K562 (cell line): ENCODE results near the gene LRRC8E. TPM values are rescaled to one million over a fixed set of nuclear protein-coding genes. Genes with fewer than 3 reads are reported as not detected.

Experiments used
- ARNT ChIP-seq, 2 experiments: fragments of 450-650 bp; IDR thresholded peaks; 2 replicates each; pipeline ENCODE4 v1.6.1; 2016; ENCODE audit warnings: mild to moderate bottlenecking in 1 of 2
- BMI1 ChIP-seq: fragments of 150-350 bp; IDR thresholded peaks from 2 replicates; pipeline ENCODE4 v1.6.1; 2014; ENCODE audit warnings: low read length
- CBX5 ChIP-seq: IDR thresholded peaks from 2 replicates; pipeline ENCODE4 v1.6.1; 2014; ENCODE audit warnings: low read depth, borderline replicate concordance
- CXXC5 ChIP-seq: fragments of 250-450 bp; sonication (Bioruptor Pico); IDR thresholded peaks from 2 replicates; pipeline ENCODE4 v1.8.0; 2022; ENCODE audit warnings: inconsistent platforms, mild to moderate bottlenecking, moderate library complexity
- E2F3 ChIP-seq: fragments of 250-450 bp; sonication (Bioruptor Pico); IDR thresholded peaks from 2 replicates; pipeline ENCODE4 v1.4.0; 2020; ENCODE audit warnings: mild to moderate bottlenecking
- MBD2 ChIP-seq: sonication (generic); IDR thresholded peaks from 2 replicates; pipeline ENCODE4 v1.6.1; 2016; ENCODE audit warnings: low read depth, borderline replicate concordance
- NFE2L1 ChIP-seq: fragments of 450-650 bp; IDR thresholded peaks from 2 replicates; pipeline ENCODE4 v1.6.1; 2016; ENCODE audit warnings: missing genetic modification characterization, low read depth, mild to moderate bottlenecking, missing compliant biosample characterization, moderate library complexity, borderline replicate concordance
- NRF1 ChIP-seq, 2 experiments: fragments of 450-650 bp; IDR thresholded peaks in 1 of 2; conservative IDR thresholded peaks in 1 of 2; 2 replicates each; pipeline ENCODE4 v1.6.1; 2014; ENCODE audit warnings: mild to moderate bottlenecking in 2 of 2
- USF2 ChIP-seq: sonication (generic); formaldehyde crosslinking; IDR thresholded peaks from 2 replicates; pipeline ENCODE4 v1.5.0; 2020; ENCODE audit warnings: missing genetic modification reagents
- ZBED1 ChIP-seq: IDR thresholded peaks from 2 replicates; pipeline ENCODE4 v1.6.1; 2014
- ZKSCAN1 ChIP-seq: fragments of 150-350 bp; IDR thresholded peaks from 2 replicates; pipeline ENCODE4 v1.6.1; 2016; ENCODE audit warnings: low read depth, low read length
- ZNF263 ChIP-seq: sonication (generic); formaldehyde crosslinking; IDR thresholded peaks from 2 replicates; pipeline ENCODE4 v1.8.0; 2022; ENCODE audit warnings: mild to moderate bottlenecking, missing genetic modification reagents, borderline replicate concordance
- ZNF449 ChIP-seq: fragments of 250-450 bp; sonication (Bioruptor Pico); IDR thresholded peaks from 2 replicates; pipeline ENCODE4 v1.8.0; 2022; ENCODE audit warnings: moderate library complexity, mild to moderate bottlenecking, inconsistent platforms
- ZNF609 ChIP-seq: sonication (generic); formaldehyde crosslinking; IDR thresholded peaks from 2 replicates; pipeline ENCODE4 v1.8.1; 2023; ENCODE audit warnings: missing genetic modification reagents, mild to moderate bottlenecking, borderline replicate concordance
- ZNF79 ChIP-seq: fragments of 250-450 bp; sonication (Bioruptor Pico); IDR thresholded peaks from 2 replicates; pipeline ENCODE4 v1.4.0; 2020; ENCODE audit warnings: low read depth, mild to moderate bottlenecking, moderate library complexity
- polyA plus RNA-seq, 8 experiments: library from polyadenylated mRNA; depleted of rRNA in 4 of 8; stranded (reverse) in 5 of 8; unstranded in 3 of 8; fragments of >200 nt; fragmentation: Nextera tagmentation in 2 of 8; fragmentation: Illumina TruSeq in 1 of 8; extraction: Ambion mirVana in 2 of 8; extraction: Trizol in 1 of 8; gene quantifications; 2 replicates each; pipeline versions ENCODE4 v1.2.1 to v1.2.3, GENCODE V29; 2011 to 2014; ENCODE audit warnings: inconsistent platforms in 1 of 8, missing spikeins in 1 of 8
- total RNA-seq, 7 experiments: library from RNA; depleted of rRNA in 6 of 7; stranded (reverse); fragments of >200 nt in 6 of 7; fragmentation: Illumina TruSeq in 2 of 7; extraction: Trizol in 2 of 7; gene quantifications; 2 replicates each; pipeline versions ENCODE4 v1.2.1 to v1.2.3, GENCODE V29; 2011 to 2021; ENCODE audit warnings: low replicate concordance in 1 of 7

Gene LRRC8E
- total and polyA plus RNA-seq, 9 of the 15 experiments (the other 6 are each of a cell fraction or from before 2014, with no cell fraction given) = 0.08 to 5.7 (median 3.5) TPM; not detected in 1

- TF ChIP-seq ARNT (IDR thresholded peaks at IDR 0.05) (no peak), MBD2 (no peak), NRF1 (conservative IDR thresholded peaks at IDR 0.05 in 1 of 2, IDR thresholded peaks at IDR 0.05 in 1 of 2) (peak; percentile 61 to 64), BMI1 (no peak), ZKSCAN1 (peak; percentile 96), USF2 (CRISPR knock-in tag) (no peak), ZNF609 (CRISPR knock-in tag) (no peak), ZBED1 (no peak), NFE2L1 (tag) (no peak), ZNF449 (no peak), ZNF79 (no peak), ZNF263 (CRISPR knock-in tag) (peak; percentile 87), E2F3 (CRISPR knock-in tag) (no peak), CBX5 (no peak), CXXC5 (CRISPR knock-in tag) (peak; percentile 30; the same call in 1 of the 2 replicates)
Observed at GRCh38 chr19:7858109-7858770, 30.1 kb upstream of the LRRC8E start (continued).
